Natural killer cell (primary cell): Measurements from ENCODE around the gene CAVIN2. TPM values are rescaled to one million over a fixed set of nuclear protein-coding genes. Genes with fewer than 3 reads are reported as not detected.

ENCODE experiments used
- ATAC-seq, 3 donors: fragments of 150-1000 bp in 2 of 3; fragments of 200-7000 bp in 1 of 3; cut with Tn5 transposase; 1 replicate in 1 of 3; 2 replicates in 2 of 3; pipeline ENCODE4 v1.10.0; 2021; ENCODE audit warnings: mild to moderate bottlenecking in 2 of 3, moderate library complexity in 2 of 3
- DNase-seq, 2 donors: peaks; one replicate each; pipeline versions ENCODE4 v3.0.0 to v3.0.0-alpha.2; 2013 to 2021; ENCODE audit warnings: mixed read lengths in 1 of 2
- H3K27ac ChIP-seq: one replicate; pipeline ENCODE4 v1.5.1; 2013; ENCODE audit warnings: mild to moderate bottlenecking, low read length
- H3K27me3 ChIP-seq: one replicate; pipeline ENCODE4 v1.6.1; 2013; ENCODE audit warnings: low read length; ENCODE audit not compliant: control insufficient read depth, insufficient read depth
- H3K36me3 ChIP-seq: one replicate; pipeline ENCODE4 v1.6.1; 2013; ENCODE audit warnings: low read length; ENCODE audit not compliant: control insufficient read depth, insufficient read depth
- H3K4me1 ChIP-seq: one replicate; pipeline ENCODE4 v1.6.1; 2013; ENCODE audit warnings: low read length; ENCODE audit not compliant: control insufficient read depth, insufficient read depth
- H3K4me3 ChIP-seq: one replicate; pipeline ENCODE4 v1.5.1; 2013; ENCODE audit warnings: low read length
- H3K9me3 ChIP-seq: one replicate; pipeline ENCODE4 v1.6.1; 2013; ENCODE audit warnings: low read length; ENCODE audit not compliant: control insufficient read depth, insufficient read depth
- H3K27ac Mint-ChIP-seq, 2 donors: one replicate each; pipeline ENCODE4 v1.8.0; 2022; ENCODE audit warnings: mild to moderate bottlenecking in 2 of 2, mixed read lengths in 2 of 2, moderate library complexity in 1 of 2
- H3K27me3 Mint-ChIP-seq, 2 donors: one replicate each; pipeline ENCODE4 v1.8.0; 2022; ENCODE audit warnings: low read depth in 2 of 2, mixed read lengths in 2 of 2
- H3K36me3 Mint-ChIP-seq: one replicate; pipeline ENCODE4 v1.8.0; 2022; ENCODE audit warnings: mixed read lengths
- H3K4me1 Mint-ChIP-seq, 2 donors: one replicate each; pipeline ENCODE4 v1.8.0; 2022; ENCODE audit warnings: mixed read lengths in 2 of 2
- H3K4me3 Mint-ChIP-seq: one replicate; pipeline ENCODE4 v1.8.0; 2022; ENCODE audit warnings: mild to moderate bottlenecking, moderate library complexity, mixed read lengths
- H3K9me3 Mint-ChIP-seq, 2 donors: one replicate each; pipeline ENCODE4 v1.8.0; 2022; ENCODE audit warnings: mixed read lengths in 2 of 2
- CTCF ChIP-seq: fragments of 200-600 bp; IDR thresholded peaks from one replicate; pipeline ENCODE4 v1.8.0; 2022; ENCODE audit warnings: antibody characterized with exemption
- WGBS: methylation state at CpG from one replicate; pipeline ENCODE4 v1.1.7; 2013; ENCODE audit warnings: missing lambda C conversion rate; ENCODE audit not compliant: insufficient coverage; 5-methylcytosine and 5-hydroxymethylcytosine counted together
- intact Hi-C: fragments of 100-400 bp; cut with micrococcal nuclease; formaldehyde crosslinking; loops from one replicate; pipeline ENCODE4 v1.14.2; 2022
- total RNA-seq, 4 donors: library from RNA; stranded (reverse); fragments of 120-200 nt in 1 of 4; gene quantifications; one replicate each; pipeline versions ENCODE4 v1.2.3 to v1.2.4, GENCODE V29; 2013 to 2022

Gene CAVIN2
- total RNA-seq, 3 donors from 2014 or later (not counting 1 experiment from before 2014, with no cell fraction given) = 1.9 to 23.7 (median 9.9) TPM

GRCh38 chr2:191797942-191798876 is 48.7 kb downstream of the CAVIN2 start:
- intact Hi-C loops = no loop called here
- Mint-ChIP-seq H3K4me1 (no peaks in the 10 kb centered on the region), H3K27ac (no peak overlapping the region), H3K9me3 (no peaks in the 10 kb centered on the region), H3K27me3 (peaks cover 3 to 22% of the 10 kb centered on the region in 2 donors), H3K36me3 (no peaks in the 10 kb centered on the region), H3K4me3 (no peak overlapping the region)
- no peaks in the 10 kb centered on the region for H3K4me1 ChIP-seq
- no peak for DNase-seq
- H3K9me3 ChIP-seq = no peaks in the 10 kb centered on the region
- no peak for ATAC-seq
- TF ChIP-seq CTCF = no peak
- WGBS = 67% methylated on average over 1 of the region's 2 CpGs
- H3K4me3 ChIP-seq = no peak overlapping the region
- H3K27ac ChIP-seq = no peak overlapping the region
- H3K27me3 ChIP-seq = no peaks in the 10 kb centered on the region
- no peaks in the 10 kb centered on the region for H3K36me3 ChIP-seq

- Histone ChIP-seq H3K4me3 (no peak overlapping the region), H3K9me3 (no peaks in the 10 kb centered on the region), H3K4me1 (no peaks in the 10 kb centered on the region), H3K27me3 (no peaks in the 10 kb centered on the region), H3K27ac (no peak overlapping the region), H3K36me3 (no peaks in the 10 kb centered on the region)
- no peak for ATAC-seq
- H3K27me3 Mint-ChIP-seq = peaks cover 3 to 19% of the 10 kb centered on the region in 2 donors
- no peak for DNase-seq
- no peak for TF ChIP-seq CTCF
- no peaks in the 10 kb centered on the region for H3K4me1 Mint-ChIP-seq
- H3K27ac Mint-ChIP-seq = no peak overlapping the region
- no peaks in the 10 kb centered on the region for H3K36me3 Mint-ChIP-seq
- WGBS = 60% methylated on average over 4 of the region's 4 CpGs
- intact Hi-C loops = no loop called here
- no peak overlapping the region for H3K4me3 Mint-ChIP-seq
- no peaks in the 10 kb centered on the region for H3K9me3 Mint-ChIP-seq
Observed at GRCh38 chr2:191797500-191797899, 49.4 kb downstream of the CAVIN2 start.

GRCh38 chr2:191795715-191796114 is 51.2 kb downstream of the CAVIN2 start:
- no peak overlapping the region for H3K27ac ChIP-seq
- Mint-ChIP-seq H3K4me3 (no peak overlapping the region), H3K36me3 (no peaks in the 10 kb centered on the region), H3K9me3 (no peaks in the 10 kb centered on the region), H3K27me3 (peaks cover 3 to 13% of the 10 kb centered on the region in 2 donors), H3K27ac (no peak overlapping the region), H3K4me1 (no peaks in the 10 kb centered on the region)
- no peak for DNase-seq
- ATAC-seq = no peak
- no peaks in the 10 kb centered on the region for H3K27me3 ChIP-seq
- TF ChIP-seq CTCF = no peak
- H3K9me3 ChIP-seq = no peaks in the 10 kb centered on the region
- WGBS = 65% methylated on average over 1 of the region's 2 CpGs
- no peaks in the 10 kb centered on the region for H3K36me3 ChIP-seq
- no peaks in the 10 kb centered on the region for H3K4me1 ChIP-seq
- H3K4me3 ChIP-seq = no peak overlapping the region
- intact Hi-C loops = no loop called here
